ENCODE measurements around the gene DLG2.
"Not testable (repeated sequence)": the region's sequence is repeated elsewhere in the genome, so short reads cannot be mapped to it uniquely, and the experiment has no call there.

DLG2 gene

GRCh38 chr11:85627332-85627997 lies at the start of gene DLG2:
Gene DLG2, minus strand, starts transcription at chr11:85627344.
- peak; percentile 68 for DNase-seq

- no peak for DNase-seq
Measured at GRCh38 chr11:85673393-85673792, 46.2 kb upstream of the DLG2 start.

- no peak for DNase-seq
Measured at GRCh38 chr11:85672105-85672902, 45.2 kb upstream of the DLG2 start.

GRCh38 chr11:85670949-85671663 lies 44.0 kb upstream of the DLG2 start:
- not testable (repeated sequence) for DNase-seq

GRCh38 chr11:85668157-85668556 lies 41.0 kb upstream of the DLG2 start:
- DNase-seq, result no peak

- no peak for DNase-seq
Measured at GRCh38 chr11:85666687-85667086, 39.5 kb upstream of the DLG2 start.

- peak; percentile 20 for DNase-seq
Measured at GRCh38 chr11:85665733-85666132, 38.6 kb upstream of the DLG2 start.

- peak; percentile 92 for DNase-seq
Measured at GRCh38 chr11:85664615-85665481, 37.7 kb upstream of the DLG2 start, which contains the start of gene CREBZF. Gene CREBZF, minus strand, starts transcription at chr11:85665129. Its CDS starts 254 bp downstream, at chr11:85664875.

GRCh38 chr11:85663753-85664614 lies 36.8 kb upstream of the DLG2 start:
- peak; percentile 67 for DNase-seq

GRCh38 chr11:85663080-85663752 lies 36.1 kb upstream of the DLG2 start:
- DNase-seq, result no peak

GRCh38 chr11:85661972-85662664 lies 35.0 kb upstream of the DLG2 start:
- DNase-seq, result no peak

GRCh38 chr11:85658180-85658579 lies 31.0 kb upstream of the DLG2 start:
- DNase-seq, result no peak

- DNase-seq, result no peak
Measured at GRCh38 chr11:85656777-85657176, 29.6 kb upstream of the DLG2 start.

- not testable (repeated sequence) for DNase-seq
Measured at GRCh38 chr11:85654343-85654742, 27.2 kb upstream of the DLG2 start.

GRCh38 chr11:85652786-85653447 lies 25.8 kb upstream of the DLG2 start:
- DNase-seq, result no peak

GRCh38 chr11:85651118-85651517 lies 24.0 kb upstream of the DLG2 start:
- no peak for DNase-seq

GRCh38 chr11:85647604-85648299 lies 20.6 kb upstream of the DLG2 start, which contains the start of gene TMEM126A:
Gene TMEM126A, plus strand, starts transcription at chr11:85647967. Its CDS starts 2,289 bp downstream, at chr11:85650256.
- peak; percentile 89 for DNase-seq

- DNase-seq, result no peak
Measured at GRCh38 chr11:85647078-85647477, 19.9 kb upstream of the DLG2 start.

GRCh38 chr11:85643191-85643614 lies 16.1 kb upstream of the DLG2 start:
- DNase-seq, result no peak

Measured in midbrain (tissue), 1 donor.